ENCODE data around the gene PIEZO2. TPM values are rescaled to one million over a fixed set of nuclear protein-coding genes. Genes with fewer than 3 reads are reported as not detected.
"Not testable (repeated sequence)": the region's sequence is repeated elsewhere in the genome, so short reads cannot be mapped to it uniquely, and the experiment has no call there.

Gene PIEZO2
- total RNA-seq, 4 donors from 2014 or later, result 0.68 to 2.2 (median 1.1) TPM

DNA sequence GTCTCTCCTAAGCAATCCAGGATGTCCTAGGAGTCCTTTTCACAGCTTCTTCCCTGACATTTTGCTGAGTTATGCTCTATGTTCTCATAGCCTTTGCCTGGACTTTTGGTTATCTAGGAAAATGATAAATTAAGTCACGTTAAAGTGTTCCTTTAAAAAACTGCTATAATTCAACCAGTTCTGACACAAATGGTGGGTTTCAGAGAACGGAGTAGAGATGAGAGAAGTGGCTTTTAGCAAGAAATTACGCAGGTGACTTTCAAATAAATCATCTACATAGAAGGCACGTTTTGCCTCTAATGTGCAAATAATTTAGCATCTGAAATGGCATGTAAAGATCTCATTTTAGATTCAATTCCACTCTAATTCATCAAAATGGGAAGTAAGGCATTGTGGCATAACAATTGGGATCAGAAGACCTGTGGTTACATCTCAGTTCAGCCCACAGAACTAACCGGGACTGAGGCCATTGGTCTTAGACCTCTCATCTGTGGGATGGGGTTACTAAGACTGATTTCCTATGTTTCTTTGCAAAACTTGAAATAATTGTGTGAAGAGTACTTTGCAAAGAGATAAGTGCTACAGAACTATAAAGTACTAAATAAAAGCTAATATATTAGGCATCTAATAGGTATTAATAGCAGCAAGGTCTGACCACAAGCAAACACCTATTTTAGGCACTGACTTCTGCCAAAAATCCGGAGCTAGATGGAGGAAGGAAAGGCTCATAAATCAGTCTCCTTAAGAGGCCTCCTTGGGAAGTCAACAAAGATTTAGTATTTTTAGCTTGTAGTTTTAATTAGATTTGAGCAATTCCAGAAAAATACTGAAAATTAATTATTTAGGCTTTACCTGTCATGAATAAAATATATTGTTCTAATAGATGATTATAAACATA is 211.4 kb downstream of the PIEZO2 start:
- no peak overlapping the region for H3K4me3 ChIP-seq
- DNase-seq (ENCODE audit: low spot score in 2 of 2), result no peak
- peaks cover 4% of the 10 kb centered on the region for H3K9me3 ChIP-seq
- H3K4me1 ChIP-seq, result no peaks in the 10 kb centered on the region
- H3K27ac ChIP-seq, result no peak overlapping the region
- no peaks in the 10 kb centered on the region for H3K27me3 ChIP-seq
- H3K36me3 ChIP-seq, result no peaks in the 10 kb centered on the region
- WGBS, result 64% methylated on average over 6 of the region's 6 CpGs
- TF ChIP-seq, protein P1, sequence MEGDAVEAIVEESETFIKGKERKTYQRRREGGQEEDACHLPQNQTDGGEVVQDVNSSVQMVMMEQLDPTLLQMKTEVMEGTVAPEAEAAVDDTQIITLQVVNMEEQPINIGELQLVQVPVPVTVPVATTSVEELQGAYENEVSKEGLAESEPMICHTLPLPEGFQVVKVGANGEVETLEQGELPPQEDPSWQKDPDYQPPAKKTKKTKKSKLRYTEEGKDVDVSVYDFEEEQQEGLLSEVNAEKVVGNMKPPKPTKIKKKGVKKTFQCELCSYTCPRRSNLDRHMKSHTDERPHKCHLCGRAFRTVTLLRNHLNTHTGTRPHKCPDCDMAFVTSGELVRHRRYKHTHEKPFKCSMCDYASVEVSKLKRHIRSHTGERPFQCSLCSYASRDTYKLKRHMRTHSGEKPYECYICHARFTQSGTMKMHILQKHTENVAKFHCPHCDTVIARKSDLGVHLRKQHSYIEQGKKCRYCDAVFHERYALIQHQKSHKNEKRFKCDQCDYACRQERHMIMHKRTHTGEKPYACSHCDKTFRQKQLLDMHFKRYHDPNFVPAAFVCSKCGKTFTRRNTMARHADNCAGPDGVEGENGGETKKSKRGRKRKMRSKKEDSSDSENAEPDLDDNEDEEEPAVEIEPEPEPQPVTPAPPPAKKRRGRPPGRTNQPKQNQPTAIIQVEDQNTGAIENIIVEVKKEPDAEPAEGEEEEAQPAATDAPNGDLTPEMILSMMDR (IDR thresholded peaks at IDR 0.05), result no peak
- TF ChIP-seq POLR2AphosphoS5 (IDR thresholded peaks at IDR 0.05), result no peak
- TF ChIP-seq EP300 (IDR thresholded peaks at IDR 0.05), result no peak
- TF ChIP-seq POLR2A (IDR thresholded peaks at IDR 0.05), result no peak

DNA sequence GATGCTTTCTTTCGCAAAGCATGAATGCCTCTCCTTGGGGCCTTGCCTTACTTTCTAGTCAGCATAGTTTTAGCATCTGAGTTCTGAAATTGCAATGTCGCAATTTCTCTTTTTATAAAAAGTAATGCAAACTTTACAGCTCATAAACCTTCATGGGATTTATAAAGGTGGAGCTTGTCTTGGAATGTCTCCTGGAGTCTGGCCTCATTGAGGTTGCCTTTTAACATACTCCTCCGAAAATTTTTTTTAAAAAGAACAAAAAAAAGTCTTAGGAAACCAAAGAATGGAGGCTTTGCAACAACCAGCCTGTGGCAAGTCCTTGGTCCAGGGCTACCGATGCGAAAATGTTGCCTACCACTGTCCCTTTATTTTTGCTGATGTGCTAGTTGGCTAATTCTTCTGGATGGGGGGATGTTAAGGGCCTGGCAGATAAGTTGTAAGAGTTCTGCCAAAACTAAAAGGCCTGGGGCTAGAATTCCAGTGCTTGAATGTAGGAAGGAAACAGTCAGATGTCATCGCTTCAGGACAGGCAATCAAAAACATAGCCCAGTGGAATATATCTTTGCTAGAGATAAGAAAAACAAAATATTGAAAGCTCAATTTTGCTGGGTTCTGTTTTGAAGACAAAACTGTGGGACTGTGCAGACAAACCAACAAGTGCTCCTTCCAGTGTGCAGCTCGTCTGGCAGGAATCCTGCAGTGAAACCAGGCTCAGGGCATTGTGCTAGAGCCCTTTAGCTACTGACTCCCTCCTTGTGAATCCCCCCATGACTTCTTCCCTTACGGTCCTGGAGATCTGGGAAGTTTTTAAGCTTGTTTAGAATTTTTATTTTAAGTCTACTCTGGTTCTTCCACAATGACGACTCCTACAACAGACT is 213.0 kb downstream of the PIEZO2 start:
- Histone ChIP-seq H3K4me1 (no peaks in the 10 kb centered on the region), H3K27ac (no peak overlapping the region), H3K36me3 (no peaks in the 10 kb centered on the region), H3K27me3 (no peaks in the 10 kb centered on the region), H3K4me3 (no peak overlapping the region), H3K9me3 (no peaks in the 10 kb centered on the region)
- WGBS, result 47% methylated on average over 9 of the region's 9 CpGs
- TF ChIP-seq EP300 (IDR thresholded peaks at IDR 0.05) (no peak), POLR2A (IDR thresholded peaks at IDR 0.05) (no peak), POLR2AphosphoS5 (IDR thresholded peaks at IDR 0.05) (no peak)
- TF ChIP-seq, protein P1 (IDR thresholded peaks at IDR 0.05), result no peak
- DNase-seq (ENCODE audit: low spot score in 2 of 2), result no peak

DNA sequence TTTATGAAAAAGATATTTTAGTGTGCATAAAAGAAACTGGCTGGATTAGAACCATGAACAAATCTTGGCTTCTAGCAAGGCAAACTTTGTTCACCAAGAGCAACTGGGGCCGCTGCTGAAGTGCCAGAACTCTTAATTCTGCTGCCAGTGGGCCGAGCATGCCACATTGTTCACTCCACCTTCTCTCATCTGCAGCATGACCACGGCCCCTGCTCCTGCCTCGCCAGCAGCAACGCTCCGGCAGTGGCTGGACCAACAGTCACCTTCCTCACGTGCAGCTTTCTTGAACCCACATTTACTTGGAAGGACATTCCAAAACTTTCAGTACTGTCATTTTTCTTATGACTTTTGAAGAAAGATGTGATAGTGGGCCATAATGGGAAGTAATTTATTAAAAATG is 213.8 kb downstream of the PIEZO2 start:
- Histone ChIP-seq H3K4me1 (no peaks in the 10 kb centered on the region), H3K4me3 (no peak overlapping the region), H3K27ac (no peak overlapping the region), H3K9me3 (no peaks in the 10 kb centered on the region), H3K36me3 (no peaks in the 10 kb centered on the region), H3K27me3 (no peaks in the 10 kb centered on the region)
- TF ChIP-seq EP300 (IDR thresholded peaks at IDR 0.05) (no peak), POLR2A (IDR thresholded peaks at IDR 0.05) (no peak), POLR2AphosphoS5 (IDR thresholded peaks at IDR 0.05) (no peak)
- TF ChIP-seq, protein P1 (IDR thresholded peaks at IDR 0.05), result no peak
- 86% methylated on average over 7 of the region's 7 CpGs for WGBS
- DNase-seq (ENCODE audit: low spot score in 2 of 2), result no peak

DNA sequence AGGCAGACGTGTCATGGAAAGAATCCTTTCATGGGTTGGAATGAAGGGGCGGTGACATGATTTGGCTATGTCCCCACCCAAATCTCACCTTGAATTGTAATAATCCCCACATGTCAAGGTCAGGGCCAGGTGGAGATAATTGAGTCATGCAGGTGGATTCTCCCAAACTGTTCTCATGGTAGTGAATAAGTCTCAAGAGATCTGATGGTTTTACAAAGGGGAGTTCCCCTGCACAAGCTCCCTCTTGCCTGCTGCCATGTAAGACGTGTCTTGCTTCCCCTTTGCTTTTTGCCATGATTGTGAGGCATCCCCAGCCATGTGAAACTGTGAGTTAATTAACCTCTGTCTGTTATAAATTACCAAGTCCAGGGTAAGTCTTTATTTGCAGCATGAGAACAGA is 215.7 kb downstream of the PIEZO2 start:
- not testable (repeated sequence) for H3K27me3 ChIP-seq; H3K4me3 ChIP-seq; H3K36me3 ChIP-seq; H3K9me3 ChIP-seq; H3K4me1 ChIP-seq; H3K27ac ChIP-seq; DNase-seq (ENCODE audit: low spot score in 2 of 2)
- WGBS, result 82% methylated on average over 3 of the region's 3 CpGs

DNA sequence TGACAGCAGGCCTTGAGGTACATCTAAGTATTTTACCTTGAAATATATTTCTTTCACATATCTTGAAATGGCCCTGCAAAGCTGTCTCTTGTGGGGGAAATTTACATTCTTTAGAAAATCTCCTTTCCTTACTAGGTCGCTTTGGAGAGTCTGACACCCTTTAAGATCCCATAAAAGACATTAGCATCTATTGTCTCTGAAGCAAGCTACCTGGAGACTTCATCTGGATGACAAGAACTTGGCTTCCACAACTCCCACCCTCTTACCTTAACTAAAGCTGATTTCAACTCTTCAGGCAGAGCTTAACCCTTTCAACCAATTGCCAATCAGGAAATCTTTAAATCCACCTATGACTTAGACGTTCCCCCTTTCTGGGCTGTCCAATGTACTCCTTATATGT is 219.3 kb downstream of the PIEZO2 start:
- H3K4me1 ChIP-seq, result peaks cover 5% of the 10 kb centered on the region
- no peak for TF ChIP-seq POLR2AphosphoS5 (IDR thresholded peaks at IDR 0.05)
- TF ChIP-seq POLR2A (IDR thresholded peaks at IDR 0.05), result no peak
- 67% methylated on average over 1 of the region's 2 CpGs for WGBS

More for the DNA sequence above, 219.3 kb downstream of the PIEZO2 start:
- Histone ChIP-seq H3K4me3 (no peak overlapping the region), H3K27me3 (peaks cover 4% of the 10 kb centered on the region), H3K27ac (no peak overlapping the region), H3K9me3 (no peaks in the 10 kb centered on the region), H3K36me3 (no peaks in the 10 kb centered on the region)
- DNase-seq (ENCODE audit: low spot score in 2 of 2), result no peak
